B cell (primary cell): ENCODE results near the gene ANK3. TPM values are rescaled to one million over a fixed set of nuclear protein-coding genes. Genes with fewer than 3 reads are reported as not detected.
A peak's percentile ranks its signal among the peaks of the same experiment; 100 is the strongest.

Source experiments
- ATAC-seq: fragments of 200-7000 bp; cut with Tn5 transposase; one replicate; pipeline ENCODE4 v1.10.0; 2021; ENCODE audit warnings: low read depth, mild to moderate bottlenecking, moderate number of reproducible peaks, moderate library complexity
- CTCF ChIA-PET: fragments of 350-600 bp; sonication (Branson Sonifier 250); formaldehyde crosslinking; loops from one replicate; lab custom pipeline; 2021; ENCODE audit warnings: antibody characterized with exemption, inconsistent platforms; lab: Charles Lee
- POLR2A ChIA-PET: fragments of 350-600 bp; sonication (Branson Sonifier 250); formaldehyde crosslinking; loops from one replicate; lab custom pipeline; 2021; ENCODE audit warnings: antibody characterized with exemption; lab: Charles Lee
- DNase-seq: peaks from one replicate; pipeline ENCODE4 v3.0.0; 2013
- H2AFZ ChIP-seq: 2 replicates; pipeline ENCODE4 v1.6.1; 2012; ENCODE audit warnings: mild to moderate bottlenecking, low read depth, low read length; ENCODE audit not compliant: insufficient read depth, poor library complexity, severe bottlenecking
- H3K27ac ChIP-seq, 2 donors: 1 replicate in 1 of 2; 2 replicates in 1 of 2; pipeline ENCODE4 v1.5.1; 2012 to 2013; ENCODE audit warnings: low read length in 2 of 2, mild to moderate bottlenecking in 2 of 2, moderate library complexity in 1 of 2
- H3K27me3 ChIP-seq, 4 experiments: fragments of 200-600 bp in 1 of 4; sonication (generic) in 1 of 4; replicated peaks in 1 of 4; 1 replicate in 2 of 4; 2 replicates in 2 of 4; pipeline versions ENCODE4 v1.6.1 to v1.7.0; 2013 to 2016; ENCODE audit warnings: low read length in 3 of 4, mild to moderate bottlenecking in 2 of 4, mixed read lengths in 1 of 4, moderate library complexity in 1 of 4; ENCODE audit not compliant: insufficient read depth in 4 of 4, control insufficient read depth in 3 of 4; ENCODE audit errors: control extremely low read depth in 1 of 4
- H3K36me3 ChIP-seq, 2 experiments: replicated peaks in 1 of 2; 1 replicate in 1 of 2; 2 replicates in 1 of 2; pipeline versions ENCODE4 v1.6.1 to v1.7.1; 2013; ENCODE audit warnings: low read length in 1 of 2; ENCODE audit not compliant: insufficient read depth in 2 of 2, control insufficient read depth in 1 of 2; ENCODE audit errors: control extremely low read depth in 1 of 2, extremely low read depth in 1 of 2
- H3K4me1 ChIP-seq, 2 donors: fragments of 200-600 bp in 1 of 2; sonication (generic) in 1 of 2; 1 replicate in 1 of 2; 2 replicates in 1 of 2; pipeline versions ENCODE4 v1.5.1 to v1.6.1; 2013 to 2017; ENCODE audit warnings: low read length in 2 of 2; ENCODE audit not compliant: control insufficient read depth in 2 of 2, insufficient read depth in 2 of 2
- H3K4me2 ChIP-seq: replicated peaks from 2 replicates; pipeline ENCODE3; 2012; ENCODE audit warnings: mild to moderate bottlenecking, low read depth, low read length; ENCODE audit not compliant: poor library complexity, severe bottlenecking
- H3K4me3 ChIP-seq, 5 experiments: fragments of 200-600 bp in 1 of 5; sonication (generic) in 1 of 5; 1 replicate in 3 of 5; 2 replicates in 2 of 5; pipeline versions ENCODE4 v1.5.1 to v1.7.0; 2011 to 2016; ENCODE audit warnings: low read length in 4 of 5, mild to moderate bottlenecking in 4 of 5, low read depth in 2 of 5, control low read depth in 1 of 5, moderate library complexity in 1 of 5; ENCODE audit not compliant: insufficient read depth in 1 of 5; ENCODE audit errors: control extremely low read depth in 1 of 5, extremely low read depth in 1 of 5
- H3K79me2 ChIP-seq: fragments of 200-600 bp; sonication (generic); one replicate; pipeline ENCODE4 v1.6.0; 2016; ENCODE audit warnings: low read length; ENCODE audit not compliant: control insufficient read depth, insufficient read depth
- H3K9ac ChIP-seq: fragments of 200-600 bp; sonication (generic); 2 replicates; pipeline ENCODE4 v1.6.1; 2017; ENCODE audit warnings: mild to moderate bottlenecking, low read length, moderate library complexity
- H3K9me3 ChIP-seq, 3 donors: one replicate each; pipeline versions ENCODE4 v1.6.1 to v1.7.1; 2013; ENCODE audit warnings: low read length in 2 of 3; ENCODE audit not compliant: control insufficient read depth in 2 of 3, insufficient read depth in 1 of 3; ENCODE audit errors: control extremely low read depth in 1 of 3
- H4K20me1 ChIP-seq: 2 replicates; pipeline ENCODE4 v1.6.0; 2012; ENCODE audit warnings: mild to moderate bottlenecking, low read length; ENCODE audit not compliant: insufficient read depth, control insufficient read depth, poor library complexity, severe bottlenecking
- H3K27ac Mint-ChIP-seq: one replicate; pipeline ENCODE4 v1.8.0; 2021; ENCODE audit warnings: mixed read lengths
- H3K27me3 Mint-ChIP-seq: one replicate; pipeline ENCODE4 v1.8.0; 2021; ENCODE audit warnings: mixed read lengths
- H3K4me1 Mint-ChIP-seq: one replicate; pipeline ENCODE4 v1.8.0; 2021; ENCODE audit warnings: mixed read lengths
- H3K4me3 Mint-ChIP-seq: one replicate; pipeline ENCODE4 v1.8.0; 2021; ENCODE audit warnings: mixed read lengths
- H3K9me3 Mint-ChIP-seq: one replicate; pipeline ENCODE4 v1.8.0; 2022; ENCODE audit warnings: mixed read lengths; ENCODE audit not compliant: insufficient read depth
- EZH2 ChIP-seq: IDR thresholded peaks from 2 replicates; pipeline ENCODE4 v1.6.1; 2012; ENCODE audit warnings: borderline replicate concordance, low read depth, mild to moderate bottlenecking, moderate library complexity, low read length; ENCODE audit not compliant: insufficient read depth, poor library complexity, severe bottlenecking
- WGBS: methylation state at CpG from one replicate; pipeline ENCODE4 v1.1.5; 2013; ENCODE audit warnings: missing lambda C conversion rate; ENCODE audit not compliant: insufficient coverage; 5-methylcytosine and 5-hydroxymethylcytosine counted together
- intact Hi-C: fragments of 100-400 bp; cut with micrococcal nuclease; formaldehyde crosslinking; loops from one replicate; pipeline ENCODE4 v1.10.0; 2022
- polyA plus RNA-seq: library from polyadenylated mRNA; depleted of rRNA; stranded (reverse); fragments of >200 nt; gene quantifications from 2 replicates; pipeline ENCODE4 v1.2.3, GENCODE V29; 2012
- total RNA-seq, 2 donors: library from RNA; stranded (reverse); fragments of 120-200 nt in 1 of 2; gene quantifications; 1 replicate in 1 of 2; 2 replicates in 1 of 2; pipeline versions ENCODE4 v1.2.3 to v1.2.4, GENCODE V29; 2013 to 2022
- TF ChIP-seq, protein P1 (sequence below): fragments of 200-600 bp; IDR thresholded peaks from one replicate; pipeline ENCODE4 v1.8.0; 2022; ENCODE audit warnings: antibody characterized with exemption, mild to moderate bottlenecking

ANK3 gene
- total and polyA plus RNA-seq, 2 donors (not counting 1 experiment from before 2014, with no cell fraction given), result 4.9 to 21.6 TPM

DNA sequence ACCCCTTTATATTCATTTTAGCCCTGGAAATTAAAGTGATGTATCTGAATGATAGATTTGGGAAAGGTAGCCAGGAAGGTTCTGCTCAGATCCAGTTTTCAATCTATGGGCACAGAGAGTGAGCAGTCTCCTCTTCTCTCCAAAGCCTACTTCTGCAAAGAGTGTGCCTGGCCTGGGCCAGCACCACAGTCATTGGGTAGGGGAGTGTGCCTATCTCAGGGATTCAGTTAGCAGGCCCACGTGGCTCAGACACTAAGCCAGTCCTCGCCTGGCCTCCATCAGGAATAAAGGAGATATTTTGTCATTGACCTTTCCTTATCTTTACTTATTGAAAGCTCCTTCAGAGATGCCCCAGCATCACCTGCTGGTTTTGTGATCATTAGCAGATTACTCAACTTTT, 267.5 kb downstream of the ANK3 start:
- no peak overlapping the region for H3K4me2 ChIP-seq
- H3K4me3 ChIP-seq, result no peak overlapping the region
- TF ChIP-seq, protein P1, sequence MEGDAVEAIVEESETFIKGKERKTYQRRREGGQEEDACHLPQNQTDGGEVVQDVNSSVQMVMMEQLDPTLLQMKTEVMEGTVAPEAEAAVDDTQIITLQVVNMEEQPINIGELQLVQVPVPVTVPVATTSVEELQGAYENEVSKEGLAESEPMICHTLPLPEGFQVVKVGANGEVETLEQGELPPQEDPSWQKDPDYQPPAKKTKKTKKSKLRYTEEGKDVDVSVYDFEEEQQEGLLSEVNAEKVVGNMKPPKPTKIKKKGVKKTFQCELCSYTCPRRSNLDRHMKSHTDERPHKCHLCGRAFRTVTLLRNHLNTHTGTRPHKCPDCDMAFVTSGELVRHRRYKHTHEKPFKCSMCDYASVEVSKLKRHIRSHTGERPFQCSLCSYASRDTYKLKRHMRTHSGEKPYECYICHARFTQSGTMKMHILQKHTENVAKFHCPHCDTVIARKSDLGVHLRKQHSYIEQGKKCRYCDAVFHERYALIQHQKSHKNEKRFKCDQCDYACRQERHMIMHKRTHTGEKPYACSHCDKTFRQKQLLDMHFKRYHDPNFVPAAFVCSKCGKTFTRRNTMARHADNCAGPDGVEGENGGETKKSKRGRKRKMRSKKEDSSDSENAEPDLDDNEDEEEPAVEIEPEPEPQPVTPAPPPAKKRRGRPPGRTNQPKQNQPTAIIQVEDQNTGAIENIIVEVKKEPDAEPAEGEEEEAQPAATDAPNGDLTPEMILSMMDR, result no peak
- TF ChIP-seq EZH2, result no peak
- no peaks in the 10 kb centered on the region for H3K36me3 ChIP-seq
- Mint-ChIP-seq H3K4me1 (no peaks in the 10 kb centered on the region), H3K27me3 (no peaks in the 10 kb centered on the region), H3K9me3 (no peaks in the 10 kb centered on the region), H3K27ac (no peak overlapping the region), H3K4me3 (no peak overlapping the region)
- no peak overlapping the region for H3K9ac ChIP-seq
- ChIA-PET POLR2A (no interaction called here), CTCF (interaction anchor here (1.9 kb wide), 1 partner anchor 8 kb away, joined by 6 read pairs; no protein-coding TSS in a partner anchor)
- H3K4me1 ChIP-seq, result no peaks in the 10 kb centered on the region
- no peak overlapping the region for H3K27ac ChIP-seq
- H3K27me3 ChIP-seq, result no peaks in the 10 kb centered on the region
- H2AFZ ChIP-seq, result no peak overlapping the region
- WGBS, result no CpG with 5 or more reads among the region's 2 CpGs
- DNase-seq (no peak), ATAC-seq (no peak)
- intact Hi-C loops, result no loop called here
- H4K20me1 ChIP-seq, result no peaks in the 10 kb centered on the region
- no peaks in the 10 kb centered on the region for H3K9me3 ChIP-seq
- H3K79me2 ChIP-seq, result no peaks in the 10 kb centered on the region

DNA sequence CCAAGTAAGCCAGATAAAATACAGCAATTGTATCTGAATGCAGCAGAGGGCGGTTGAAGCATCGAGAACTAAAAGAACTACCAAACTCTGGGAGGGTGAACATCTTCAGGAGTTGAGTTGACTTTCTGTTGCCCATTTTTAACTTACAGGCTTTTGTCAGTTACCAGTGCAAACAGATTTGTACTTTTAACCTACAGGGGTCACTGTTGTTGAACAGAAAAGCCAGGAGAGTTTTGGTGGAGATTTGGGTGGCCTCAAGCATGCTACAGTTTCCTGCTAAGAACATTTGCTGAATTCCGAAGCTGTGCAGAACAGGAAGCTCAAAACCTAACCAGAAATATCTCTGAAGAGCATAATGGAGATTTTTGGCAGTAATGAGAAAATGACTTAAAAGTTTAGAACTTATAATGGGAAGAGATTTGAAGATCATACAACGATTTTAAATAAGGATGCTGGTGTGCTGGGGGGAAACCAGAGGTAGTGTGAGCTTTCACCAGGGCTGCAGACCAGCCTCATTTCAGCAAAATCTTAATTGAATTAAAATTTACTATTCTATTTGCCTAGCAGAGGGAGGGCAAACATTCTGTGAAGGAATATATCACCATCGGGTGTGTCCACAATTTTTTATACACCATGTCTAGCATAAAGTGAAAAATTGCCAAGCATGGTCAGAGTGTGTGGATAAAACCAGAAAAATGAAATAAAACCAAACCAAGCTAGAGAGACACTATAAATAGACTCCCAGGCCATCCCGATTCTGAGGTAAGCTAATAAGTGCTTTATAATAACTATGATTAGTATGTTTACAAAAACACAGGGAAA, 274.7 kb downstream of the ANK3 start:
- TF ChIP-seq, protein P1, result peak; percentile 68
- TF ChIP-seq EZH2, result no peak
- H3K9me3 Mint-ChIP-seq, result no peaks in the 10 kb centered on the region
- Histone ChIP-seq H2AFZ (peak overlapping the region; percentile 5), H4K20me1 (no peaks in the 10 kb centered on the region), H3K27ac (no peak overlapping the region), H3K4me2 (peak overlapping the region; percentile 38), H3K79me2 (no peaks in the 10 kb centered on the region), H3K4me1 (peaks cover 4 to 6% of the 10 kb centered on the region in 2 donors), H3K4me3 (no peak overlapping the region), H3K9ac (no peak overlapping the region), H3K36me3 (no peaks in the 10 kb centered on the region), H3K27me3 (no peaks in the 10 kb centered on the region), H3K9me3 (no peaks in the 10 kb centered on the region)
- H3K27me3 Mint-ChIP-seq, result no peaks in the 10 kb centered on the region
- H3K4me1 Mint-ChIP-seq, result no peaks in the 10 kb centered on the region
- intact Hi-C loops, result loop anchor here (1.0 to 10.0 kb wide), 4 partner anchors 93 to 532 kb away; no protein-coding TSS in a partner anchor
- no CpG with 5 or more reads among the region's 6 CpGs for WGBS
- no peak overlapping the region for H3K27ac Mint-ChIP-seq
- peak; percentile 53 for ATAC-seq
- CTCF ChIA-PET, result interaction anchor here (0.6 to 5.9 kb wide), 28 partner anchors 8 to 669 kb away, joined by 3 to 34 read pairs (median 5); no protein-coding TSS in a partner anchor
- peak; percentile 61 for DNase-seq
- POLR2A ChIA-PET, result no interaction called here
- H3K4me3 Mint-ChIP-seq, result no peak overlapping the region
